Psoas muscle (tissue), 8 donors: Measurements from ENCODE around the gene SLC25A47. TPM values are rescaled to one million over a fixed set of nuclear protein-coding genes. Genes with fewer than 3 reads are reported as not detected.
"Not testable (repeated sequence)": the region's sequence is repeated elsewhere in the genome, so short reads cannot be mapped to it uniquely, and the experiment has no call there.

Source experiments
- ATAC-seq, 4 donors: fragments of 200-7000 bp; cut with Tn5 transposase; one replicate each; pipeline ENCODE4 v1.9.1; 2020; ENCODE audit warnings: moderate library complexity in 3 of 4, mild to moderate bottlenecking in 2 of 4
- DNase-seq, 2 donors: peaks; one replicate each; pipeline ENCODE4 v3.0.0-alpha.2; 2020
- H3K27ac ChIP-seq: fragments of 200-600 bp; one replicate; pipeline ENCODE4 v1.8.0; 2022
- H3K27me3 ChIP-seq, 3 donors: fragments of 200-600 bp in 1 of 3; one replicate each; pipeline versions ENCODE4 v1.6.1 to v1.8.0; 2013 to 2022; ENCODE audit warnings: low read length in 2 of 3, mild to moderate bottlenecking in 2 of 3, moderate library complexity in 1 of 3; ENCODE audit not compliant: insufficient read depth in 3 of 3
- H3K36me3 ChIP-seq, 2 donors: fragments of 200-600 bp in 1 of 2; one replicate each; pipeline versions ENCODE4 v1.6.1 to v1.8.0; 2013 to 2022; ENCODE audit warnings: low read depth in 1 of 2, mild to moderate bottlenecking in 1 of 2, moderate library complexity in 1 of 2; ENCODE audit not compliant: insufficient read depth in 1 of 2
- H3K4me1 ChIP-seq: fragments of 200-600 bp; one replicate; pipeline ENCODE4 v1.8.0; 2022
- H3K4me3 ChIP-seq: fragments of 200-600 bp; one replicate; pipeline ENCODE4 v1.8.0; 2022; ENCODE audit warnings: mild to moderate bottlenecking
- H3K9me3 ChIP-seq: fragments of 200-600 bp; one replicate; pipeline ENCODE4 v1.8.0; 2022
- WGBS, 3 donors: extraction: QIAGEN DNeasy Blood & Tissue Kit; methylation state at CpG; one replicate each; pipeline versions ENCODE4 v1.1.6 to v1.1.7; 2013; 5-methylcytosine and 5-hydroxymethylcytosine counted together
- intact Hi-C, 2 donors: fragments of 100-400 bp; cut with DNase I; formaldehyde crosslinking; loops; one replicate each; pipeline versions ENCODE4 v1.11.0 to v1.14.2; 2022
- polyA plus RNA-seq, 3 donors: library from polyadenylated mRNA; stranded (reverse); fragments of 200-250 nt; gene quantifications; one replicate each; pipeline ENCODE4 v1.2.3, GENCODE V29; 2013
- total RNA-seq, 4 donors: library from RNA; stranded (reverse); fragmentation: NEBNext Ultra II Directional in 2 of 4; extraction: Animal tissue kit (Norgen Biotek cat#: 25700) in 2 of 4; gene quantifications; one replicate each; pipeline versions ENCODE4 v1.2.1 to v1.2.4, GENCODE V29; 2021 to 2023
- TF ChIP-seq, protein P1 (sequence below): fragments of 200-600 bp; IDR thresholded peaks from one replicate; pipeline ENCODE4 v1.8.0; 2022; ENCODE audit warnings: antibody characterized with exemption
- donor health status: healthy with polysubstance abuse.
- donor health status: DM: no; HTN: no; CAD: no; lungs with moderate emphysema.
- donor health status: Bipolar disorder and iron deficiency.
- donor health status: healthy.
- donor health status: DM: yes; HTN: yes; CAD: no.
- donor health status: DM: no; HTN: no; CAD: no.
- donor health status: DM: no; HTN: no; CAD: no.
- donor health status: DM: yes; HTN: yes; CAD: no.

Gene SLC25A47
- total and polyA plus RNA-seq, 7 donors = 0.03 to 0.12 TPM; not detected in 5

DNA sequence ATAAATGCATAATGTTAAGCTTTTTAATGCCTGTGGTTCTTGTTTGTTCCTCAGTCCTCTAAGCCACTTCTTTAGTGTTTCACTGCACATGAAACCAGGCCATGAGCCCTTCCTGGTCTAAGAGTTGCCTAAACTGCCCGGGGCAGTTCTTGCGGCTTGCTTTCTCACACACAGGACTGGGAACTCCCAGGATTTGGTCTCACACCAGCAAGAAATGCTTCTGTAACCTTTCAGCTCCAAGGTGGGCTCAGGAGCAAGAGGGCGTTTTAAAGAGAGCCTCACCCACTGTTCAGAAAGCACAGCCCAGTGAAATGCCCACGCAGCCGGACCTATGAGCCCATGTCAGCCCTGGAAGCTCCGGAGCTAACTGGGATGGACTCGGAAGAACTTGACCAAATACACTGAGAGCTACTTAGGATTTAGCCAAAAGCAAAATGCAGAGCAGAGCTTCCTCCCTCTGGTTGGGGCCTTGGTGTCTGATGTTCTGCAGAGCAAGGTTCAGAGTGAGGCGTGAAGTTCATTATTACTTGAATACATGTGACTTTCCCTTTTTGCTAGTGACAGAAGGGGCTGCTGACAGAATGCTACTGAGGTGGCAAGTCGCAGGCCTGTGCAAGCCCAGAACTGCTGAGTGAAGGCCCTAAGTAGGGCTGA lies 40.2 kb upstream of the SLC25A47 start:
- peaks cover 50% of the 10 kb centered on the region for H3K4me1 ChIP-seq

DNA sequence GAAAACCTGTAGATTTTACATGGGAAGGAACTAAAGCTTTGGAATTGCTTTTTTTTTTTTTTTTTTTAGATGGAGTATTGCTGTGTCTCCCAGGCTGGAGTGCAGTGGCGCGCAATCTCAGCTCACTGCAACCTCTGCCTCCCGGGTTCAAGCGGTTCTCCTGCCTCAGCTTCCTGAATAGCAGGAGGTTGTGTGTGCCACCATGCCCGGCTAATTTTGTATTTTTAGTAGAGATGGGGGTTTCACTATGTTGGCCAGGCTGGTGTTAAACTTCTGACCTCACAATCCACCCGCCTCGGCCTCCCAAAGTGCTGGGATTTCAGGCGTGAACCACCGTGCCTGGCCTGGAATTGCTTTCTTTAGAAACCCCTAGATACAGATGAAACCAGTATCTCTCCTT lies 39.7 kb upstream of the SLC25A47 start:
- H3K4me1 ChIP-seq = peaks cover 51% of the 10 kb centered on the region
- H3K36me3 ChIP-seq, H3K4me3 ChIP-seq, H3K27ac ChIP-seq, ATAC-seq, H3K27me3 ChIP-seq, H3K9me3 ChIP-seq: not testable (repeated sequence)
- 89 to 92% (median 92%) methylated on average over 9 of the region's 9 CpGs for WGBS, 3 donors
- intact Hi-C loops = loop anchor here in 1 of 2 donors (5.0 kb wide), 1 partner anchor 41 kb away; no protein-coding TSS in a partner anchor
- peak in 1 of 2 donors; percentile 32 for DNase-seq

More for the DNA sequence above, 40.2 kb upstream of the SLC25A47 start:
- Histone ChIP-seq H3K27ac (peak overlapping the region; percentile 8), H3K9me3 (no peaks in the 10 kb centered on the region), H3K27me3 (no peaks in the 10 kb centered on the region), H3K4me3 (no peak overlapping the region), H3K36me3 (peaks cover 0 to under 1% of the 10 kb centered on the region in 2 donors)
- intact Hi-C loops = loop anchor here in 1 of 2 donors (5.0 kb wide), 1 partner anchor 41 kb away; no protein-coding TSS in a partner anchor
- DNase-seq (peak in 1 of 2 donors; percentile 23), ATAC-seq (no peak)
- 87 to 91% (median 91%) methylated on average over 9 of the region's 9 CpGs for WGBS, 3 donors
- TF ChIP-seq, protein P1, sequence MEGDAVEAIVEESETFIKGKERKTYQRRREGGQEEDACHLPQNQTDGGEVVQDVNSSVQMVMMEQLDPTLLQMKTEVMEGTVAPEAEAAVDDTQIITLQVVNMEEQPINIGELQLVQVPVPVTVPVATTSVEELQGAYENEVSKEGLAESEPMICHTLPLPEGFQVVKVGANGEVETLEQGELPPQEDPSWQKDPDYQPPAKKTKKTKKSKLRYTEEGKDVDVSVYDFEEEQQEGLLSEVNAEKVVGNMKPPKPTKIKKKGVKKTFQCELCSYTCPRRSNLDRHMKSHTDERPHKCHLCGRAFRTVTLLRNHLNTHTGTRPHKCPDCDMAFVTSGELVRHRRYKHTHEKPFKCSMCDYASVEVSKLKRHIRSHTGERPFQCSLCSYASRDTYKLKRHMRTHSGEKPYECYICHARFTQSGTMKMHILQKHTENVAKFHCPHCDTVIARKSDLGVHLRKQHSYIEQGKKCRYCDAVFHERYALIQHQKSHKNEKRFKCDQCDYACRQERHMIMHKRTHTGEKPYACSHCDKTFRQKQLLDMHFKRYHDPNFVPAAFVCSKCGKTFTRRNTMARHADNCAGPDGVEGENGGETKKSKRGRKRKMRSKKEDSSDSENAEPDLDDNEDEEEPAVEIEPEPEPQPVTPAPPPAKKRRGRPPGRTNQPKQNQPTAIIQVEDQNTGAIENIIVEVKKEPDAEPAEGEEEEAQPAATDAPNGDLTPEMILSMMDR = no peak

DNA sequence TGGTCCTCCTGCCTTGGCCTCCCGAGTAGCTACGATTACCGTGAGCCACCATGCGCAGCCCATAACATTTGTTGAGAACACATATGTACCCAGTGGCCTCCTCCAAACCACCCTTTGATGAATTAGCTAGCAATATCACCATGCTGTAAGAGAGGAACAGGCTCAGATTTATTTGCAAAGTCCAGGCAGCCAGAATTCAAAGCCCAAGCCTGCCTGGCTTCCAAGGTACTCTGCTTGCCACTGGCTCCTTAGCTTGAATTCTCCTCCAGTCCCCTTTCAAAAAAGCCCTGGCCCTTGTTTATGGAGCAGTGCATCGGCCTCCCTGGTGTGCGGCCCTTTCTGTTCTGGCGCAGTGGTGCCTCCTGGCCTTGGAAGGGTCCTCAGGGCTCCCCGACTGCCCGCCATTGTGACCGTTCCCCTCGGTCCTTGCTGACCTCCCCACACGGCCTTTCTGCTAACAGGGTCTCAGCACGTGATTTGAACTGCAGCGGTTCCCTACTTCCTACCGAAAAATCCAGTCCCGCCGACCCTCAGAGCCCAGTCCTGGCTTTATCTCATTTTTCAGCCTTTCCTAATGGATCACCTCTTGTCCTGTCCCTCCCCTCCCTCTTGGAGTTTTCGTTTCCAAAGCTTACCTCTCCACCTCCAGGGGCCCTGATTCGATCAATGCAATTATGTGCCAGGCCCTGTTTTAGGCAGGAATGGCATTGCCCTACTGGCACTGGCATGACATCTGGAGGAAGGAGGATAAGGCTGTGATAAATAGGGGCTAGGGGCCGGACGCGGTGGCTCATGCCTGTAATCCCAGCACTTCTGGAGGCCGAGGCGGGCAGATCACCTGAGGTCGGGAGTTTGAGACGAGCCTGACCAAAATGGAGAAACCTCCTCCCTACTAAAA lies 38.9 kb upstream of the SLC25A47 start:
- peak in 1 of 2 donors; percentile 44 for DNase-seq

DNA sequence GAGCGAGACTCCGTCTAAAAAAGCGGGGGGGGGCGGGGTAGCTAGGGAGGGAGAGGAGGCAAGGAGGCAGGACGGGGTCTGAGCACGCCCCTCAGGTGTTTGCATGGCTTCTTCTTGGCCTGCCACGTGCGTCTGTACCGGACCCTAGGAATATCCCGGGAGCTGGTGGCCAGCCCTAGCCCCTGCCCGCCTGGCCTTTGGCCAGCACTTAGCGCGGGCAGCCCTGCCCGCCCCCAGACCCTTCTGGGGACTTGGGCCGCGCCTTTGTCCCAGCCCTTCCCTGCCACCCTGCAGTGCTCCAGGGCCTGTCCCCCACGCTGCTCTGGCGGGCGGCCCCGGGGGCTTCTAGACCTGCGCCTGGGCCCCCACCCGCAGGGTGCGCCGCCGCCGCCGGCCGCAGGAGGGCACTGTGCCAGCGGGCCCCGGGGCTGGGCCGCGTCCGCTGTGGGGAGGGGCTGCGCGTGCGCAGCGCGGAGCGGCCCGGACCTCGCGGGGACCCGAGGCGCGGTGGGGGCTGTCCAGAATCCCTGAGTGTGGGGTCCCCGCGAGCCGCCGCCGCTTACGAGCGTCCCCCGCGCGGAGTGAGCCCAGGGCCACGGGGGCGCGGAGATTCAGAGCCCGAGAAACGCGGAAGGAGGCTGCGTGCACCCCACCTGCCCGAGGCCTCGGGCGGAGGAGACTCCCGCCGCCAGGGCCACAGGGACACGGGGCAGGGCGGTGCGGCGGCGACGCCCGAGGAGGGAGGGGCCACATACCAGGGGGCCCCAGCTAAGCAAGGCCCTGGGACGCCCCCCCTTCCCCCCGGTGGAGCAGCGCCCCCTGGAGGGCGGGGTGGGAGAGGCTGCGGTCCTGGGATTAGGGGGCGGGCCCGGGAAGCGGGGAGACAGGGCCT lies 37.9 kb upstream of the SLC25A47 start:
- Histone ChIP-seq H3K4me1 (peaks cover 47% of the 10 kb centered on the region), H3K9me3 (no peaks in the 10 kb centered on the region), H3K27me3 (no peaks in the 10 kb centered on the region), H3K4me3 (peak overlapping the region; percentile 88), H3K36me3 (no peaks in the 10 kb centered on the region), H3K27ac (peak overlapping the region; percentile 93)
- intact Hi-C loops = loop anchor here in 1 of 2 donors (5.0 kb wide), 1 partner anchor 92 kb away; the partner anchor contains the start of gene WDR25
- DNase-seq = peak; percentile 75 to 86
- 0 to 1% (median 1%) methylated on average over 35 to 82 of the region's 82 CpGs for WGBS, 3 donors
- peak; percentile 83 to 86 (median 84) for ATAC-seq
- TF ChIP-seq, protein P1 = peak; percentile 67

More for the DNA sequence above, 38.9 kb upstream of the SLC25A47 start:
- Histone ChIP-seq H3K27me3 (no peaks in the 10 kb centered on the region), H3K27ac (peak overlapping the region; percentile 93), H3K9me3 (no peaks in the 10 kb centered on the region), H3K4me1 (peaks cover 47% of the 10 kb centered on the region), H3K4me3 (peak overlapping the region; percentile 88), H3K36me3 (no peaks in the 10 kb centered on the region)
- intact Hi-C loops = loop anchor here in 1 of 2 donors (5.0 kb wide), 1 partner anchor 42 kb away; no protein-coding TSS in a partner anchor
- 69 to 73% (median 71%) methylated on average over 26 of the region's 26 CpGs for WGBS, 3 donors
- TF ChIP-seq, protein P1 = no peak
- no peak for ATAC-seq
